ENCODE measurements around the gene ANKS1A. TPM values are rescaled to one million over a fixed set of nuclear protein-coding genes. Genes with fewer than 3 reads are reported as not detected.
"Not testable (repeated sequence)": the region's sequence is repeated elsewhere in the genome, so short reads cannot be mapped to it uniquely, and the experiment has no call there.

Gene ANKS1A
- total RNA-seq, 4 donors from 2014 or later: 5.3 to 8.6 (median 7.0) TPM

DNA sequence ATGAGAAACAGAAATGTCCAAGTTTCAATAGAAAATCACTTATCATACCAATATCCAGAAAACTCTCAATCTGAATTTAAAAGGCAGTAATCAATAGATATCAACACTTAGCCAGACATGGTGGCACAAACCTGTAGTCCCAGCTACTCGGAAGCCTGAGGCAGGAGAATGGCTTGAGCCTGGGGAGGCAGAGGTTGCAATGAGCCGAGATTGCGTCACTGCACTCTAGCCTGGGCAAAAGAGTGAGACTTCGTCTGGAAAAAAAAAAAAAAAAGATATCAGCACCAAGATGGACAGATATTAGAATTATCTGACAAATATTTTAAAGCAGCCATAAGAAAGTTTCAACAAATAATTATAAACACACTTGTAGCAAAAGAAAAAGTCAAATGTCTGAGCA, 205.1 kb downstream of the ANKS1A start:
- in situ Hi-C loops (cut with MboI; ENCODE audit: low sequenced_read_pairs in 4 of 4) (no loop called here), intact Hi-C loops (cut with DNase I; ENCODE audit: low total_unique reads) (no loop called here)
- peaks cover 0 to 5% of the 10 kb centered on the region in 2 donors for H3K4me1 ChIP-seq
- no peaks in the 10 kb centered on the region for H3K27me3 ChIP-seq
- TF ChIP-seq, protein P1, sequence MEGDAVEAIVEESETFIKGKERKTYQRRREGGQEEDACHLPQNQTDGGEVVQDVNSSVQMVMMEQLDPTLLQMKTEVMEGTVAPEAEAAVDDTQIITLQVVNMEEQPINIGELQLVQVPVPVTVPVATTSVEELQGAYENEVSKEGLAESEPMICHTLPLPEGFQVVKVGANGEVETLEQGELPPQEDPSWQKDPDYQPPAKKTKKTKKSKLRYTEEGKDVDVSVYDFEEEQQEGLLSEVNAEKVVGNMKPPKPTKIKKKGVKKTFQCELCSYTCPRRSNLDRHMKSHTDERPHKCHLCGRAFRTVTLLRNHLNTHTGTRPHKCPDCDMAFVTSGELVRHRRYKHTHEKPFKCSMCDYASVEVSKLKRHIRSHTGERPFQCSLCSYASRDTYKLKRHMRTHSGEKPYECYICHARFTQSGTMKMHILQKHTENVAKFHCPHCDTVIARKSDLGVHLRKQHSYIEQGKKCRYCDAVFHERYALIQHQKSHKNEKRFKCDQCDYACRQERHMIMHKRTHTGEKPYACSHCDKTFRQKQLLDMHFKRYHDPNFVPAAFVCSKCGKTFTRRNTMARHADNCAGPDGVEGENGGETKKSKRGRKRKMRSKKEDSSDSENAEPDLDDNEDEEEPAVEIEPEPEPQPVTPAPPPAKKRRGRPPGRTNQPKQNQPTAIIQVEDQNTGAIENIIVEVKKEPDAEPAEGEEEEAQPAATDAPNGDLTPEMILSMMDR (IDR thresholded peaks at IDR 0.05 in 4 of 5, conservative IDR thresholded peaks at IDR 0.05 in 1 of 5): no peak
- ATAC-seq: no peak
- no peak for DNase-seq
- no peak overlapping the region for H3K4me3 ChIP-seq
- peaks cover 0 to 5% of the 10 kb centered on the region in 2 donors for H3K36me3 ChIP-seq
- H3K27ac ChIP-seq: no peak overlapping the region
- H3K9me3 ChIP-seq: no peaks in the 10 kb centered on the region

- Histone ChIP-seq H3K9me3 (no peaks in the 10 kb centered on the region), H3K27ac (no peak overlapping the region), H3K36me3 (no peaks in the 10 kb centered on the region), H3K4me1 (peaks cover 0 to 5% of the 10 kb centered on the region in 2 donors), H3K4me3 (no peak overlapping the region), H3K27me3 (no peaks in the 10 kb centered on the region)
- no peak for TF ChIP-seq POLR2A (IDR thresholded peaks at IDR 0.05)
- DNase-seq (no peak), ATAC-seq (no peak)
- in situ Hi-C loops (cut with MboI; ENCODE audit: low sequenced_read_pairs in 4 of 4) (no loop called here), intact Hi-C loops (cut with DNase I; ENCODE audit: low total_unique reads) (no loop called here)
These were observed 207.2 kb downstream of the ANKS1A start for GRCh38 chr6:35096129-35096862.

- Histone ChIP-seq H3K9me3 (no peaks in the 10 kb centered on the region), H3K4me3 (no peak overlapping the region), H3K27me3 (no peaks in the 10 kb centered on the region), H3K27ac (no peak overlapping the region), H3K36me3 (no peaks in the 10 kb centered on the region), H3K4me1 (peaks cover 0 to 5% of the 10 kb centered on the region in 2 donors)
- no peak for ATAC-seq
- no peak for DNase-seq
- in situ Hi-C loops (cut with MboI; ENCODE audit: low sequenced_read_pairs in 4 of 4): no loop called here
- TF ChIP-seq POLR2A (IDR thresholded peaks at IDR 0.05): no peak
- TF ChIP-seq, protein P1 (IDR thresholded peaks at IDR 0.05 in 4 of 5, conservative IDR thresholded peaks at IDR 0.05 in 1 of 5): no peak
- intact Hi-C loops (cut with DNase I; ENCODE audit: low total_unique reads): no loop called here
These were observed 210.1 kb downstream of the ANKS1A start for GRCh38 chr6:35099116-35099515.

DNA sequence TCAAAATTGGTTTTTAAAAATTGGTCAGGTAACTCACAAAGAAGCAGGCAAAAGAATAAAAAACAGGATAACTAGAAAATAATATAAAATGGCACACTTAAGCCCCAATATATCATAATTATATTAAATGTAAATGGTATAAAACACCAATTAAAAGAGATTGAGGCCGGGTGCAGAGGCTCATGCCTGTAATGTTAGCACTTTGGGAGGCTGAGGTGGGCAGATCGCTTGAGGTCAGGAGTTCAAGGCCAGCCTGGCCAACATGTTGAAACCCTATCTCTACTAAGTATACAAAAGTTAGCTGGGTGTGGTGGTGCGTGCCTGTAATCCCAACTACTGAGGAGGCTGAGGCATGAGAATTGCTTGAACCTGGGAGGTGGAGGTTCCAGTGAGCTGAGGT, 216.0 kb downstream of the ANKS1A start:
- Histone ChIP-seq H3K4me3 (no peak overlapping the region), H3K36me3 (no peaks in the 10 kb centered on the region), H3K27ac (no peak overlapping the region), H3K9me3 (no peaks in the 10 kb centered on the region), H3K27me3 (no peaks in the 10 kb centered on the region), H3K4me1 (no peaks in the 10 kb centered on the region)
- DNase-seq (no peak), ATAC-seq (no peak)
- in situ Hi-C loops (cut with MboI; ENCODE audit: low sequenced_read_pairs in 4 of 4): no loop called here
- TF ChIP-seq POLR2A (IDR thresholded peaks at IDR 0.05): no peak
- TF ChIP-seq, protein P1 (IDR thresholded peaks at IDR 0.05 in 4 of 5, conservative IDR thresholded peaks at IDR 0.05 in 1 of 5): no peak
- intact Hi-C loops (cut with DNase I; ENCODE audit: low total_unique reads): no loop called here

DNA sequence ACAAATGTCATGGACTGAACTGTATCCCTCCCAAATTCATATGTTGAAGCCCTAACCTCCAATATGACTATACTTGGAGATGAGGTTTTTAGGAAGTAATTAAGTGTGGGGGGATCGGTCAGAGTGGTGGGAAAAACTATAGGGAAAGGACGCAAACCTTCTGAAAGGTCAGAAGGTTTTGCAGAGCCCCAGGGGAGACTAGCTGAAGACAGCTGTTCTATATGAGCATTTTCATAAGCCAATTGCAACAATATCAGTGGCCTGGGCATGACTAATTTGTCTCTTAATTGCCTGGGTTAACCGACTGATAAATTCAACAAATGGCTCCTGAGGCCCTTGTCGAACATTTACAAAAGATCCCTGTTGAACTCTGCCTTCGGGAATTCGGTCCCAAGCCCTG, 217.0 kb downstream of the ANKS1A start:
- intact Hi-C loops (cut with DNase I; ENCODE audit: low total_unique reads); H3K4me3 ChIP-seq; ATAC-seq; H3K4me1 ChIP-seq; H3K36me3 ChIP-seq; in situ Hi-C loops (cut with MboI; ENCODE audit: low sequenced_read_pairs in 4 of 4); DNase-seq; H3K27me3 ChIP-seq; H3K9me3 ChIP-seq; H3K27ac ChIP-seq: not testable (repeated sequence)

- H3K9me3 ChIP-seq; H3K36me3 ChIP-seq; ATAC-seq; H3K27me3 ChIP-seq; DNase-seq; H3K4me3 ChIP-seq; H3K4me1 ChIP-seq; H3K27ac ChIP-seq; in situ Hi-C loops (cut with MboI; ENCODE audit: low sequenced_read_pairs in 4 of 4); intact Hi-C loops (cut with DNase I; ENCODE audit: low total_unique reads): not testable (repeated sequence)
These were observed 218.2 kb downstream of the ANKS1A start for GRCh38 chr6:35107208-35107607.

- DNase-seq; H3K4me1 ChIP-seq; ATAC-seq; H3K36me3 ChIP-seq; intact Hi-C loops (cut with DNase I; ENCODE audit: low total_unique reads); H3K27me3 ChIP-seq; H3K9me3 ChIP-seq; H3K27ac ChIP-seq; H3K4me3 ChIP-seq; in situ Hi-C loops (cut with MboI; ENCODE audit: low sequenced_read_pairs in 4 of 4): not testable (repeated sequence)
These were observed 218.7 kb downstream of the ANKS1A start for GRCh38 chr6:35107761-35108160.
